GM21825 (cell line): ENCODE data around the gene SMPDL3B.

Experiments used
- ATAC-seq: cut with Tn5 transposase; IDR thresholded peaks from one replicate; pipeline ENCODE4 v1.9.1; 2021; ENCODE audit warnings: mild to moderate bottlenecking, moderate library complexity; ENCODE audit not compliant: unreplicated experiment

Gene SMPDL3B

GRCh38 chr1:27940297-27940696 lies 5.5 kb downstream of the SMPDL3B start:
- no peak for ATAC-seq

- ATAC-seq = no peak
Measured at GRCh38 chr1:27940870-27941560, 6.2 kb downstream of the SMPDL3B start.

GRCh38 chr1:27941671-27942540 lies 7.1 kb downstream of the SMPDL3B start:
- no peak for ATAC-seq

GRCh38 chr1:27945020-27945419 lies 10.2 kb downstream of the SMPDL3B start:
- no peak for ATAC-seq

GRCh38 chr1:27949027-27949426 lies 14.2 kb downstream of the SMPDL3B start:
- no peak for ATAC-seq

- no peak for ATAC-seq
Measured at GRCh38 chr1:27951396-27951795, 16.6 kb downstream of the SMPDL3B start.

- ATAC-seq = no peak
Measured at GRCh38 chr1:27952147-27952546, 17.3 kb downstream of the SMPDL3B start.

- no peak for ATAC-seq
Measured at GRCh38 chr1:27954186-27954585, 19.4 kb downstream of the SMPDL3B start.

- ATAC-seq = no peak
Measured at GRCh38 chr1:27955076-27955475, 20.3 kb downstream of the SMPDL3B start.

- no peak for ATAC-seq
Measured at GRCh38 chr1:27956761-27957160, 22.0 kb downstream of the SMPDL3B start.

GRCh38 chr1:27957655-27958054 lies 22.9 kb downstream of the SMPDL3B start:
- no peak for ATAC-seq

- no peak for ATAC-seq
Measured at GRCh38 chr1:27958513-27958912, 23.7 kb downstream of the SMPDL3B start.

- ATAC-seq = peak; percentile 77
Measured at GRCh38 chr1:27959792-27960603, 25.2 kb downstream of the SMPDL3B start, which contains the start of gene XKR8. XKR8 (plus strand) TSS chr1:27959973; CDS start chr1:27960070, 97 bp downstream.

GRCh38 chr1:27960762-27961645 lies 26.2 kb downstream of the SMPDL3B start:
- ATAC-seq = no peak

- no peak for ATAC-seq
Measured at GRCh38 chr1:27961646-27962221, 26.9 kb downstream of the SMPDL3B start.

- ATAC-seq = no peak
Measured at GRCh38 chr1:27963393-27963792, 28.6 kb downstream of the SMPDL3B start.

- no peak for ATAC-seq
Measured at GRCh38 chr1:27966402-27967105, 31.8 kb downstream of the SMPDL3B start.

GRCh38 chr1:27967106-27967883 lies 32.5 kb downstream of the SMPDL3B start:
- no peak for ATAC-seq
